Endodermal cell (in vitro differentiated cells): ENCODE measurements around the gene PRCD. TPM values are rescaled to one million over a fixed set of nuclear protein-coding genes. Genes with fewer than 3 reads are reported as not detected.

Source experiments
- DNase-seq: peaks from one replicate; pipeline ENCODE4 v3.0.0-alpha.2; 2017
- H3K27ac ChIP-seq: 2 replicates; pipeline ENCODE4 v1.5.1; 2013; ENCODE audit warnings: mild to moderate bottlenecking, low read depth, low read length, moderate library complexity
- H3K27me3 ChIP-seq: 2 replicates; pipeline ENCODE4 v1.6.1; 2013; ENCODE audit warnings: mild to moderate bottlenecking, low read length, moderate library complexity; ENCODE audit not compliant: insufficient read depth, control insufficient read depth, poor library complexity, severe bottlenecking
- H3K36me3 ChIP-seq: 2 replicates; pipeline ENCODE4 v1.7.0; 2013; ENCODE audit warnings: mild to moderate bottlenecking, low read length, moderate library complexity; ENCODE audit not compliant: control insufficient read depth, insufficient read depth
- H3K4me1 ChIP-seq: one replicate; pipeline ENCODE4 v1.7.0; 2013; ENCODE audit warnings: low read length; ENCODE audit not compliant: control insufficient read depth, insufficient read depth
- H3K4me3 ChIP-seq: 2 replicates; pipeline ENCODE4 v1.5.1; 2013; ENCODE audit warnings: mild to moderate bottlenecking, low read length, moderate library complexity
- H3K9ac ChIP-seq: 2 replicates; pipeline ENCODE4 v1.6.1; 2013; ENCODE audit warnings: mild to moderate bottlenecking, low read length, moderate library complexity; ENCODE audit not compliant: poor library complexity, severe bottlenecking; ENCODE audit errors: extremely low read depth
- H3K9me3 ChIP-seq: 2 replicates; pipeline ENCODE4 v1.6.1; 2013; ENCODE audit warnings: mild to moderate bottlenecking, low read length, moderate library complexity; ENCODE audit not compliant: control insufficient read depth
- H3K27ac Mint-ChIP-seq: 2 replicates; pipeline ENCODE4 v1.8.0; 2020; ENCODE audit warnings: mixed read lengths
- H3K27me3 Mint-ChIP-seq: 2 replicates; pipeline ENCODE4 v1.8.0; 2021; ENCODE audit warnings: mild to moderate bottlenecking, mixed read lengths; ENCODE audit not compliant: insufficient read depth
- H3K36me3 Mint-ChIP-seq: 2 replicates; pipeline ENCODE4 v1.8.0; 2020; ENCODE audit warnings: low read depth, mixed read lengths
- H3K4me1 Mint-ChIP-seq: 2 replicates; pipeline ENCODE4 v1.8.0; 2020; ENCODE audit warnings: mixed read lengths
- H3K4me3 Mint-ChIP-seq: 2 replicates; pipeline ENCODE4 v1.8.0; 2020; ENCODE audit warnings: mild to moderate bottlenecking, moderate library complexity, mixed read lengths
- H3K9me3 Mint-ChIP-seq: 2 replicates; pipeline ENCODE4 v1.8.0; 2020; ENCODE audit warnings: mild to moderate bottlenecking, mixed read lengths
- CTCF ChIP-seq: fragments of 200-600 bp; sonication (generic); conservative IDR thresholded peaks from 2 replicates; pipeline ENCODE4 v1.5.0; 2021; ENCODE audit warnings: antibody characterized with exemption, mild to moderate bottlenecking
- WGBS, 2 experiments: methylation state at CpG; one replicate each; pipeline versions ENCODE4 v1.1.5 to v1.1.7; 2013; ENCODE audit warnings: missing lambda C conversion rate in 2 of 2, mixed read lengths in 1 of 2; ENCODE audit not compliant: insufficient coverage in 1 of 2, insufficient read length in 1 of 2; 5-methylcytosine and 5-hydroxymethylcytosine counted together
- total RNA-seq, 2 donors: library from RNA; stranded (reverse); fragmentation: NEBNext Ultra II Directional in 1 of 2; extraction: Animal tissue kit (Norgen Biotek cat#: 25700) in 1 of 2; gene quantifications; 2 replicates in 1 of 2; 3 replicates in 1 of 2; pipeline ENCODE4 v1.2.1, GENCODE V29; 2021

The PRCD gene
- total RNA-seq, 2 donors from 2014 or later, result 3.2 to 4.8 TPM

GRCh38 chr17:76495663-76496400 lies 44.0 kb upstream of the PRCD start:
- Mint-ChIP-seq H3K27me3 (no peaks in the 10 kb centered on the region), H3K36me3 (no peaks in the 10 kb centered on the region), H3K4me1 (peaks cover 38% of the 10 kb centered on the region), H3K27ac (no peak overlapping the region), H3K4me3 (no peak overlapping the region), H3K9me3 (no peaks in the 10 kb centered on the region)
- no peaks in the 10 kb centered on the region for H3K9me3 ChIP-seq
- no peaks in the 10 kb centered on the region for H3K4me1 ChIP-seq
- H3K36me3 ChIP-seq, result no peaks in the 10 kb centered on the region
- 91 to 93% methylated on average over 13 to 16 of the region's 16 CpGs for WGBS, 2 experiments
- H3K27me3 ChIP-seq, result no peaks in the 10 kb centered on the region
- H3K27ac ChIP-seq, result no peak overlapping the region
- DNase-seq, result no peak
- no peak overlapping the region for H3K9ac ChIP-seq
- no peak for TF ChIP-seq CTCF
- no peak overlapping the region for H3K4me3 ChIP-seq

GRCh38 chr17:76496464-76496863 lies 43.4 kb upstream of the PRCD start:
- H3K27me3 ChIP-seq, result no peaks in the 10 kb centered on the region
- Mint-ChIP-seq H3K9me3 (no peaks in the 10 kb centered on the region), H3K4me1 (peaks cover 40% of the 10 kb centered on the region), H3K27me3 (no peaks in the 10 kb centered on the region), H3K4me3 (no peak overlapping the region), H3K27ac (no peak overlapping the region), H3K36me3 (no peaks in the 10 kb centered on the region)
- 91 to 96% methylated on average over 6 of the region's 6 CpGs for WGBS, 2 experiments
- H3K9me3 ChIP-seq, result no peaks in the 10 kb centered on the region
- no peaks in the 10 kb centered on the region for H3K4me1 ChIP-seq
- H3K36me3 ChIP-seq, result no peaks in the 10 kb centered on the region
- DNase-seq, result no peak
- no peak for TF ChIP-seq CTCF
- H3K9ac ChIP-seq, result no peak overlapping the region
- no peak overlapping the region for H3K27ac ChIP-seq
- no peak overlapping the region for H3K4me3 ChIP-seq

- no peaks in the 10 kb centered on the region for H3K9me3 Mint-ChIP-seq
- WGBS, 2 experiments, result 83% methylated on average over 2 of the region's 2 CpGs
- Histone ChIP-seq H3K36me3 (no peaks in the 10 kb centered on the region), H3K9me3 (no peaks in the 10 kb centered on the region), H3K9ac (no peak overlapping the region), H3K27ac (no peak overlapping the region), H3K4me1 (no peaks in the 10 kb centered on the region), H3K27me3 (no peaks in the 10 kb centered on the region), H3K4me3 (no peak overlapping the region)
- TF ChIP-seq CTCF, result no peak
- no peak for DNase-seq
- no peaks in the 10 kb centered on the region for H3K27me3 Mint-ChIP-seq
- H3K27ac Mint-ChIP-seq, result no peak overlapping the region
- H3K4me1 Mint-ChIP-seq, result peaks cover 50% of the 10 kb centered on the region
- H3K4me3 Mint-ChIP-seq, result no peak overlapping the region
- no peaks in the 10 kb centered on the region for H3K36me3 Mint-ChIP-seq
These were observed 42.2 kb upstream of the PRCD start for GRCh38 chr17:76497699-76497978.
